Adrenal gland (tissue), 5 donors: Measurements from ENCODE around the gene AQP3.

ENCODE experiments used
- POLR2A ChIP-seq, 2 donors: fragments of 450-650 bp; IDR thresholded peaks; one replicate each; pipeline ENCODE4 v1.6.1; 2017; ENCODE audit warnings: antibody characterized with exemption in 2 of 2, mild to moderate bottlenecking in 2 of 2, moderate library complexity in 1 of 2
- TF ChIP-seq, protein P1 (sequence below), 6 experiments: fragments of 450-650 bp in 4 of 6; fragments of 200-600 bp in 2 of 6; sonication (generic) in 1 of 6; IDR thresholded peaks; 1 replicate in 5 of 6; 2 replicates in 1 of 6; pipeline versions ENCODE4 v1.5.1 to v1.8.0; 2016 to 2021; ENCODE audit warnings: antibody characterized with exemption in 6 of 6, mild to moderate bottlenecking in 2 of 6, moderate library complexity in 1 of 6
- donor health status: DM: no; HTN: no; CAD: no.

DNA sequence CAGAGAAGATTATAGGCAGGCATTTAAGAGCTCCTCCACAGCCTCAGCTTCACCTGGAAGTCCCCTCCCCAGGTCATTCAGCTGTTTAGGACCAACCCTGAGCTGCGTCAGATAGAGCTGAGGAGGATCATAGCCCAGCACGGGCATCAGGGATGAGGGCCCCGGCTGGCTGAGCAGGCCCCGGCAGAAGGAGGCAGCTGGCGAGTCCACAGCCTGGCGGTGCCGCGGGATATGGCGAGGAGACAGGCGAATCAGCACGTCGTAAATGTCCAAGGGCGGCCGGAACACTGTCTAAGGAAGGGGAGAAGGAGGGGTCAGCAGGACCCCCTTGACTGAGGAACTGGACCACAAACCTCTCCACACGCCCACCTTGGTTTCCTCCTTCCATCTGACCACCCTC lies 15.8 kb upstream of the AQP3 start:
- TF ChIP-seq, protein P1, sequence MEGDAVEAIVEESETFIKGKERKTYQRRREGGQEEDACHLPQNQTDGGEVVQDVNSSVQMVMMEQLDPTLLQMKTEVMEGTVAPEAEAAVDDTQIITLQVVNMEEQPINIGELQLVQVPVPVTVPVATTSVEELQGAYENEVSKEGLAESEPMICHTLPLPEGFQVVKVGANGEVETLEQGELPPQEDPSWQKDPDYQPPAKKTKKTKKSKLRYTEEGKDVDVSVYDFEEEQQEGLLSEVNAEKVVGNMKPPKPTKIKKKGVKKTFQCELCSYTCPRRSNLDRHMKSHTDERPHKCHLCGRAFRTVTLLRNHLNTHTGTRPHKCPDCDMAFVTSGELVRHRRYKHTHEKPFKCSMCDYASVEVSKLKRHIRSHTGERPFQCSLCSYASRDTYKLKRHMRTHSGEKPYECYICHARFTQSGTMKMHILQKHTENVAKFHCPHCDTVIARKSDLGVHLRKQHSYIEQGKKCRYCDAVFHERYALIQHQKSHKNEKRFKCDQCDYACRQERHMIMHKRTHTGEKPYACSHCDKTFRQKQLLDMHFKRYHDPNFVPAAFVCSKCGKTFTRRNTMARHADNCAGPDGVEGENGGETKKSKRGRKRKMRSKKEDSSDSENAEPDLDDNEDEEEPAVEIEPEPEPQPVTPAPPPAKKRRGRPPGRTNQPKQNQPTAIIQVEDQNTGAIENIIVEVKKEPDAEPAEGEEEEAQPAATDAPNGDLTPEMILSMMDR (IDR thresholded peaks at IDR 0.05) = no peak
- TF ChIP-seq POLR2A (IDR thresholded peaks at IDR 0.05) = no peak
